ENCODE measurements around the gene SYT9.

Gene SYT9

GRCh38 chr11:7251836-7252682, at the start of gene SYT9 (continued):
- TF ChIP-seq ZSCAN30 (tag by site-specific recombination; IDR thresholded peaks at IDR 0.05) (no peak), RBAK (tag by site-specific recombination; IDR thresholded peaks at IDR 0.05) (no peak), GLI2 (tag by site-specific recombination; IDR thresholded peaks at IDR 0.05; ENCODE audit: borderline replicate concordance, low read depth) (no peak), ZNF768 (tag by site-specific recombination; IDR thresholded peaks at IDR 0.05) (no peak), ZNF138 (tag by site-specific recombination; IDR thresholded peaks at IDR 0.05; ENCODE audit: borderline replicate concordance) (no peak), ZNF398 (tag by site-specific recombination; IDR thresholded peaks at IDR 0.05) (peak; percentile 39), ZNF677 (tag by site-specific recombination; IDR thresholded peaks at IDR 0.05) (no peak), SCRT2 (tag by site-specific recombination; IDR thresholded peaks at IDR 0.05) (peak; percentile 98), GLIS2 (tag by site-specific recombination; IDR thresholded peaks at IDR 0.05) (peak; percentile 80), ZNF549 (tag by site-specific recombination; IDR thresholded peaks at IDR 0.05) (no peak), YY2 (tag by site-specific recombination; IDR thresholded peaks at IDR 0.05) (no peak), GLI4 (tag by site-specific recombination; IDR thresholded peaks at IDR 0.05) (no peak), ZNF23 (tag by site-specific recombination; IDR thresholded peaks at IDR 0.05; ENCODE audit: borderline replicate concordance) (no peak), ZBTB11 (tag by site-specific recombination; conservative IDR thresholded peaks at IDR 0.05; ENCODE audit: low read depth) (no peak; the same call in 1 of the 2 replicates), HOXD13 (CRISPR knock-in tag; IDR thresholded peaks at IDR 0.05; ENCODE audit: borderline replicate concordance) (no peak), ZNF529 (tag by site-specific recombination; IDR thresholded peaks at IDR 0.05; ENCODE audit: insufficient replicate concordance) (no peak), KLF1 (tag by site-specific recombination; IDR thresholded peaks at IDR 0.05) (peak; percentile 86), ZNF26 (tag by site-specific recombination; IDR thresholded peaks at IDR 0.05) (no peak), ZIC2 (tag by site-specific recombination; IDR thresholded peaks at IDR 0.05) (0 out of 2 replicates have a peak, but pooled peaks have one; percentile 42), ZNF660 (tag by site-specific recombination; IDR thresholded peaks at IDR 0.05) (no peak), ZNF221 (tag by site-specific recombination; IDR thresholded peaks at IDR 0.05; ENCODE audit: borderline replicate concordance) (no peak), ZNF280D (tag by site-specific recombination; IDR thresholded peaks at IDR 0.05) (no peak), ZNF394 (tag by site-specific recombination; IDR thresholded peaks at IDR 0.05; ENCODE audit: borderline replicate concordance) (no peak), TCF7L2 (IDR thresholded peaks at IDR 0.05; ENCODE audit: borderline replicate concordance, low read depth, low read length) (no peak), ZNF302 (tag by site-specific recombination; IDR thresholded peaks at IDR 0.05; ENCODE audit: low read depth) (no peak), ZNF133 (tag by site-specific recombination; IDR thresholded peaks at IDR 0.05) (no peak)
- TF ChIP-seq, protein P1, sequence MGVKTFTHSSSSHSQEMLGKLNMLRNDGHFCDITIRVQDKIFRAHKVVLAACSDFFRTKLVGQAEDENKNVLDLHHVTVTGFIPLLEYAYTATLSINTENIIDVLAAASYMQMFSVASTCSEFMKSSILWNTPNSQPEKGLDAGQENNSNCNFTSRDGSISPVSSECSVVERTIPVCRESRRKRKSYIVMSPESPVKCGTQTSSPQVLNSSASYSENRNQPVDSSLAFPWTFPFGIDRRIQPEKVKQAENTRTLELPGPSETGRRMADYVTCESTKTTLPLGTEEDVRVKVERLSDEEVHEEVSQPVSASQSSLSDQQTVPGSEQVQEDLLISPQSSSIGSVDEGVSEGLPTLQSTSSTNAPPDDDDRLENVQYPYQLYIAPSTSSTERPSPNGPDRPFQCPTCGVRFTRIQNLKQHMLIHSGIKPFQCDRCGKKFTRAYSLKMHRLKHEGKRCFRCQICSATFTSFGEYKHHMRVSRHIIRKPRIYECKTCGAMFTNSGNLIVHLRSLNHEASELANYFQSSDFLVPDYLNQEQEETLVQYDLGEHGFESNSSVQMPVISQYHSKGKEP (tag by site-specific recombination; IDR thresholded peaks at IDR 0.05) = no peak
